GM12878 (cell line): ENCODE data around the gene RPRD1B. TPM values are rescaled to one million over a fixed set of nuclear protein-coding genes. Genes with fewer than 3 reads are reported as not detected.

Experiments used
- ATAC-seq: fragments of 200-7000 bp; cut with Tn5 transposase; 3 replicates; pipeline ENCODE4 v1.9.1; 2020; ENCODE audit warnings: mild to moderate bottlenecking, moderate library complexity
- BruUV-seq: library from RNA; stranded (reverse); fragments of 400-500 nt; replicated peaks from 2 replicates; lab custom pipeline; 2021; lab: Mats Ljungman, UMichigan
- CTCF ChIA-PET: fragments of 300-600 bp; sonication (Branson Sonifier 250); formaldehyde crosslinking; extraction: SDS; loops from one replicate; lab custom pipeline; 2021; ENCODE audit warnings: inconsistent platforms; lab: Yijun Ruan, JAX
- POLR2A ChIA-PET: fragments of 350-600 bp; formaldehyde crosslinking; extraction: SDS; loops from one replicate; lab custom pipeline; 2021; ENCODE audit warnings: inconsistent platforms; lab: Charles Lee
- RAD21 ChIA-PET: fragments of 300-600 bp; sonication (Branson Sonifier 250); formaldehyde crosslinking; loops from one replicate; lab custom pipeline; 2023; ENCODE audit warnings: antibody characterized with exemption; ENCODE audit not compliant: unreplicated experiment; lab: Charles Lee
- SMC1A ChIA-PET: fragments of 300-600 bp; sonication (Branson Sonifier 250); formaldehyde crosslinking; loops from one replicate; lab custom pipeline; 2023; ENCODE audit not compliant: unreplicated experiment, uncharacterized antibody; lab: Charles Lee
- DNase-seq: peaks from one replicate; pipeline ENCODE4 v3.0.0-alpha.2; 2011; ENCODE audit warnings: low read depth, low spot score
- FAIRE-seq: peaks from 3 replicates; lab custom pipeline; 2011; peaks lifted over from hg19 to GRCh38; lab: Jason Lieb, UNC
- H2AFZ ChIP-seq: 2 replicates; pipeline ENCODE4 v1.6.0; 2011; ENCODE audit warnings: low read depth, low read length, control low read depth; ENCODE audit not compliant: control insufficient read depth
- H3K27ac ChIP-seq: 2 replicates; pipeline ENCODE4 v1.5.1; 2011; ENCODE audit warnings: control low read depth; ENCODE audit not compliant: control insufficient read depth, insufficient read depth
- H3K27me3 ChIP-seq, 2 experiments: replicated peaks in 1 of 2; 2 replicates each; pipeline versions ENCODE4 v1.6.0 to v1.6.1; 2011; ENCODE audit warnings: low read length in 1 of 2; ENCODE audit not compliant: control insufficient read depth in 2 of 2, insufficient read depth in 2 of 2
- H3K36me3 ChIP-seq, 2 experiments: 2 replicates each; pipeline ENCODE4 v1.5.1; 2011; ENCODE audit warnings: low read length in 1 of 2; ENCODE audit not compliant: control insufficient read depth in 2 of 2, insufficient read depth in 2 of 2
- H3K4me1 ChIP-seq: 2 replicates; pipeline ENCODE4 v1.6.1; 2011; ENCODE audit warnings: mild to moderate bottlenecking, low read length, moderate library complexity, mixed read lengths; ENCODE audit not compliant: control insufficient read depth, insufficient read depth
- H3K4me2 ChIP-seq: 2 replicates; pipeline ENCODE4 v1.6.0; 2011; ENCODE audit warnings: control low read depth; ENCODE audit not compliant: control insufficient read depth, insufficient read depth
- H3K4me3 ChIP-seq: fragments of 200-600 bp; sonication (generic); 2 replicates; pipeline ENCODE4 v1.5.1; 2016
- H3K79me2 ChIP-seq: 2 replicates; pipeline ENCODE4 v1.6.0; 2011; ENCODE audit warnings: low read length; ENCODE audit not compliant: control insufficient read depth, insufficient read depth
- H3K9ac ChIP-seq: 2 replicates; pipeline ENCODE4 v1.8.0; 2011; ENCODE audit warnings: low read length, control low read depth, mixed read lengths; ENCODE audit not compliant: control insufficient read depth, insufficient read depth
- H3K9me3 ChIP-seq: replicated peaks from 3 replicates; pipeline ENCODE4 v1.5.1; 2011; ENCODE audit warnings: mild to moderate bottlenecking, low read length; ENCODE audit not compliant: control insufficient read depth, insufficient read depth
- H4K20me1 ChIP-seq: 2 replicates; pipeline ENCODE4 v1.6.0; 2011; ENCODE audit not compliant: control insufficient read depth, insufficient read depth
- FOXK2 ChIP-seq: fragments of 450-650 bp; IDR thresholded peaks from 2 replicates; pipeline ENCODE4 v1.6.1; 2017; ENCODE audit warnings: mild to moderate bottlenecking, moderate library complexity
- POLR2AphosphoS5 ChIP-seq: IDR thresholded peaks from 2 replicates; pipeline ENCODE4 v1.6.1; 2011; ENCODE audit warnings: mild to moderate bottlenecking, low read length, inconsistent platforms
- SRF ChIP-seq, 2 experiments: IDR thresholded peaks; 2 replicates each; pipeline ENCODE4 v1.6.1; 2011; ENCODE audit warnings: low read depth in 2 of 2, low read length in 2 of 2, mild to moderate bottlenecking in 1 of 2, moderate library complexity in 1 of 2
- WRNIP1 ChIP-seq: IDR thresholded peaks from 2 replicates; pipeline ENCODE4 v1.6.1; 2011; ENCODE audit warnings: low read depth, low read length, improper control_type of control experiment, borderline replicate concordance
- WGBS: methylation state at CpG from one replicate; pipeline ENCODE4 v1.1.6; 2016; ENCODE audit warnings: low lambda C conversion rate; ENCODE audit not compliant: insufficient replicate concordance, insufficient coverage; ENCODE audit errors: missing lambda C conversion rate; 5-methylcytosine and 5-hydroxymethylcytosine counted together
- in situ Hi-C: fragments of 300-500 bp; cut with MboI; formaldehyde crosslinking; loops from 9 replicates; pipeline ENCODE4 v1.14.3; 2018; ENCODE audit warnings: mixed read lengths
- intact Hi-C: fragments of 100-400 bp; cut with micrococcal nuclease; formaldehyde crosslinking; loops from one replicate; pipeline ENCODE4 v1.14.2; 2022; ENCODE audit not compliant: unreplicated experiment
- polyA plus RNA-seq, 11 experiments: library from polyadenylated mRNA; depleted of rRNA in 4 of 11; unstranded in 6 of 11; stranded (reverse) in 5 of 11; fragments of >200 nt; fragmentation: Nextera tagmentation in 4 of 11; fragmentation: Illumina TruSeq in 1 of 11; extraction: Ambion mirVana in 4 of 11; extraction: Trizol in 1 of 11; gene quantifications; 1 replicate in 1 of 11; 2 replicates in 10 of 11; pipeline versions ENCODE4 v1.2.1 to v1.2.3, GENCODE V29; 2011 to 2016; ENCODE audit warnings: inconsistent platforms in 2 of 11, missing spikeins in 2 of 11, low read depth in 1 of 11
- total RNA-seq, 4 experiments: library from RNA; depleted of rRNA in 3 of 4; stranded (reverse); fragments of >200 nt in 3 of 4; fragmentation: Illumina TruSeq in 1 of 4; extraction: Trizol in 1 of 4; gene quantifications; 2 replicates each; pipeline versions ENCODE4 v1.2.1 to v1.2.3, GENCODE V29; 2013 to 2021
- TF ChIP-seq, protein P1 (sequence below): fragments of 450-650 bp; conservative IDR thresholded peaks from 2 replicates; pipeline ENCODE4 v1.6.1; 2017; ENCODE audit warnings: mild to moderate bottlenecking, moderate library complexity
- TF ChIP-seq, protein P2 (sequence below): IDR thresholded peaks from 2 replicates; pipeline ENCODE4 v1.6.1; 2011; ENCODE audit warnings: borderline replicate concordance, low read depth, mild to moderate bottlenecking, moderate library complexity, mixed read lengths, low read length; ENCODE audit not compliant: insufficient read depth; ENCODE audit errors: extremely low read length

The RPRD1B gene
- total and polyA plus RNA-seq, 10 of the 15 experiments (the other 5 are each of a cell fraction or from before 2014, with no cell fraction given), result 5.2 to 40.2 (median 30.0) TPM

DNA sequence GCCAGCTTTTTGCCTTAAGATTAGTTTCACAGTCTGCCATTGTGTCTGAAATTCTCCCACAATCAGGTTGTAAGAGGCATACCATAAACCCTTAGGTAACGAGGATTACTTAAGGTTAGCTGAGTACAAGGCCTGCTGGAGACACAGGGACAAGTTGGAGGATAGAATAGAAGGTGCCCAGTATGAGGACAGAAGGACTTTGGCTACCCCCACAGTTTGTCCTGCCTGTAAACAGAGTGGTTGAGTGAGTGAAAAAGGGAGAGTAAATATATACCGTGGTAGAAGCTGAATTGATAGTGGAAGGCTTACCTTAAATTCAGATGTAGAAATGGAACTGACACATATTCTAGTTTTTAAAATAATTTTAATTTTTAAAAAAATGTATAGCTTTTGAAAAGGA lies 19.3 kb downstream of the RPRD1B start:
- CTCF ChIA-PET, result interaction anchor here (0.6 to 19.0 kb wide), 6 partner anchors 16 to 672 kb away, joined by 3 to 404 read pairs (median 4); no protein-coding TSS in a partner anchor
- Histone ChIP-seq H3K4me1 (peaks cover 2% of the 10 kb centered on the region; the same call in 1 of the 2 replicates), H2AFZ (no peak overlapping the region), H3K79me2 (peaks cover 15% of the 10 kb centered on the region), H3K9me3 (no peaks in the 10 kb centered on the region), H4K20me1 (no peaks in the 10 kb centered on the region), H3K4me3 (no peak overlapping the region), H3K9ac (no peak overlapping the region), H3K27me3 (no peaks in the 10 kb centered on the region), H3K4me2 (no peak overlapping the region), H3K36me3 (peaks cover 6 to 48% of the 10 kb centered on the region in 2 experiments), H3K27ac (no peak overlapping the region)
- in situ Hi-C loops (loop anchor here (10.0 to 25.0 kb wide), 2 partner anchors 109 to 362 kb away; partner anchors contain the start of gene TGM2), intact Hi-C loops (no loop called here)
- no peak for FAIRE-seq
- SMC1A ChIA-PET, result interaction anchor here (0.7 to 2.6 kb wide), 9 partner anchors 9 to 169 kb away, joined by 3 to 13 read pairs (median 3); no protein-coding TSS in a partner anchor
- no peak for DNase-seq
- TF ChIP-seq POLR2AphosphoS5, result no peak
- TF ChIP-seq, protein P1, sequence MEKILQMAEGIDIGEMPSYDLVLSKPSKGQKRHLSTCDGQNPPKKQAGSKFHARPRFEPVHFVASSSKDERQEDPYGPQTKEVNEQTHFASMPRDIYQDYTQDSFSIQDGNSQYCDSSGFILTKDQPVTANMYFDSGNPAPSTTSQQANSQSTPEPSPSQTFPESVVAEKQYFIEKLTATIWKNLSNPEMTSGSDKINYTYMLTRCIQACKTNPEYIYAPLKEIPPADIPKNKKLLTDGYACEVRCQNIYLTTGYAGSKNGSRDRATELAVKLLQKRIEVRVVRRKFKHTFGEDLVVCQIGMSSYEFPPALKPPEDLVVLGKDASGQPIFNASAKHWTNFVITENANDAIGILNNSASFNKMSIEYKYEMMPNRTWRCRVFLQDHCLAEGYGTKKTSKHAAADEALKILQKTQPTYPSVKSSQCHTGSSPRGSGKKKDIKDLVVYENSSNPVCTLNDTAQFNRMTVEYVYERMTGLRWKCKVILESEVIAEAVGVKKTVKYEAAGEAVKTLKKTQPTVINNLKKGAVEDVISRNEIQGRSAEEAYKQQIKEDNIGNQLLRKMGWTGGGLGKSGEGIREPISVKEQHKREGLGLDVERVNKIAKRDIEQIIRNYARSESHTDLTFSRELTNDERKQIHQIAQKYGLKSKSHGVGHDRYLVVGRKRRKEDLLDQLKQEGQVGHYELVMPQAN, result no peak
- TF ChIP-seq, protein P2, sequence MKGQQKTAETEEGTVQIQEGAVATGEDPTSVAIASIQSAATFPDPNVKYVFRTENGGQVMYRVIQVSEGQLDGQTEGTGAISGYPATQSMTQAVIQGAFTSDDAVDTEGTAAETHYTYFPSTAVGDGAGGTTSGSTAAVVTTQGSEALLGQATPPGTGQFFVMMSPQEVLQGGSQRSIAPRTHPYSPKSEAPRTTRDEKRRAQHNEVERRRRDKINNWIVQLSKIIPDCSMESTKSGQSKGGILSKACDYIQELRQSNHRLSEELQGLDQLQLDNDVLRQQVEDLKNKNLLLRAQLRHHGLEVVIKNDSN, result no peak
- no peak for TF ChIP-seq SRF (IDR thresholded peaks at IDR 0.05; ENCODE audit: low read depth in 2 of 2, low read length in 2 of 2)
- TF ChIP-seq FOXK2, result no peak
- no peak for TF ChIP-seq WRNIP1
- POLR2A ChIA-PET, result no interaction called here
- no TSS peak for BruUV-seq
- no peak for ATAC-seq
- WGBS, result 95% methylated on average over 2 of the region's 2 CpGs
- RAD21 ChIA-PET, result interaction anchor here (0.7 to 1.4 kb wide), 5 partner anchors 8 to 169 kb away, joined by 3 to 9 read pairs (median 3); no protein-coding TSS in a partner anchor
